Ecto neural progenitor cell (in vitro differentiated cells): ENCODE data around the gene MAP3K5.
"Not testable (repeated sequence)": the region's sequence is repeated elsewhere in the genome, so short reads cannot be mapped to it uniquely, and the experiment has no call there.

ENCODE experiments used
- DNase-seq: peaks from one replicate; pipeline ENCODE4 v3.0.0-alpha.2; 2018; ENCODE audit warnings: low spot score

The MAP3K5 gene

DNA sequence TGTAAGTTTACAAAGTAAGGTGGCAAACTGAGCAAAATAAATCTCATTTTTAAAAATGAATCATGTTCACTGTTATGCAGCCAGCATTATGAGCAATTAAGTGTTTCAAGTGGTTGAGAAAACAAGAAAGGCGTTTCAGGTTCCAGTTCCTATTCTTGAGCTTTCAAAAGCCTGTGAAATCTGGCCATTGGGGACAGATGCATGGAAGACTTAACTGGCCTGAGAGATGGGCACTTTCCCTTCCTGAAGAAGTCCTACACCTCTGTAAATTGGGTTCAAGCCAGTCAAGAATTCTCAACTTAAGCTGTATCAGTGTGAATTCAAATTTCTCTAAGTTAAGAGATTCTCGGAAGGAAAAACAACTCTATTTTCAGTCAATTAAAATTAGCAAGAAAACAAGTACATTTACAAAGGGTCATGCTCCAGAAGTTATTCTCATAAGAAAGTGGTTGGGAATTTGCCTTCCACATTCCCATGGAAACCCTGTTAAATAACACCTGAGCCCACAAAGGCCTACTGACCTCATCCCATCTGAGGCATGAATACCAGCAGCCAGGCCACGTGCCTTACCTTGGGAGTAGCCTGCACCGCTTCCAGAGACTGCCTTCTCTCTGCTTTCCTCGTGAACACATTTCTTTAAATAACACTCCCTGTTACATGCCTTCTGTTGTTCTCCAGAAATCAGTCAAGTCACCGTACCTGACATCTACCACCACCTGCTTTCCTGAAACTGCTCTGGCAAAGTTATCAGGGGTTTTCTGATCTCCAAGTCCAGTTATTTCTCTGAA, 19.4 kb downstream of the MAP3K5 start:
- DNase-seq = no peak

- DNase-seq = no peak
These were observed 21.0 kb downstream of the MAP3K5 start for GRCh38 chr6:136771306-136771705.

GRCh38 chr6:136769759-136770158, 22.5 kb downstream of the MAP3K5 start:
- no peak for DNase-seq

- DNase-seq = no peak
These were observed 23.2 kb downstream of the MAP3K5 start for GRCh38 chr6:136769124-136769523.

DNA sequence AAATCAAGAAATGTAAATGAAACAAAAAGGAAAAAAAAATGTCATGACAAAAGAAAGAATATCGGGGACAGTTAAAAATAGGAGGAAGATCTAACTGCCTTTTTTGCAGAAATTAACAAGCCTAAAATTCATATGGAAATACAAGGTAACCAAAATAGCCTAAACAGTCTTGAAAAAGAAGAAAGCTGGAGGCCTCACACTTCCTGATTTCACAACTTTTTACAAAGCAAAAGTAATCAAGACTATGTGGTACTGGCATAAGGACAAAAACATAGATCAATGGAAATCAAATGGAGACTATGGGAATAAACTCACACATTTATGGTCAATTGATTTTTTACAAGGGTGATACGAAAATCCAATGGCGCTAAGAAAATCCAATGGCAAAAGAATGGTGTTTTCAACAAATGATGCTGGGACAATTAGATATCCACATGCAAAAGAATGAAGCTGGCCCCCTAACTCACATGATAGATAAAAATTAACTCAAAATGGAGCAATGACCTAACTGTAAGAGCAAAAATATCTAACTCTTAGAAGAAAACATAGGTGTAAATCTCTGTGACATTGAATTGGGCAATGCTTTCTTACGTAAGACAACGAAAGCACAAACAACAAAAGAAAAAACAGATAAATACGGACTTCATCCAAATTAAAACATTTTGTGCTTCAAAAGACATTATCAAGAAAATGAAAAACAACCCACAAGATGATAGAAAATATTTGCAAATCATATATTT, 24.5 kb downstream of the MAP3K5 start:
- no peak for DNase-seq

DNA sequence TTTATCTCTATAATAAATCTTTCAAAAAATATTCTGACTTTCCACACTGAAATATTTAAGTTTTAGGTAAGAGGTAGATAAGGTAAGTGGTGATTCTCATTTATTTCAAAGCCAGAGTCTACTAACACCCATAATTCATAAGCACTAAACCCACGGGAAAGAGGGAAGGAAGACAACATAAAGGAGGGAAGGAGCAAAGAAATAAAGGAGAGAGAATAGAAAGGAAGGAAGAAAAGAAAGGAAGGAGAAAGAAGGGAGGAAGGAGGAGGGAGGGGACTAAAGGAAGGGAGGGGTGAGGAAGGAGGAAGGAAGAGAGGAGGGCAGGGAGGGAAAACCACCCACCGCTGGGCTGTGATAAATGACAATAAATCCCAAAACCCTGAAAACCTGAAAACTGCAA, 25.2 kb downstream of the MAP3K5 start:
- DNase-seq = no peak

DNA sequence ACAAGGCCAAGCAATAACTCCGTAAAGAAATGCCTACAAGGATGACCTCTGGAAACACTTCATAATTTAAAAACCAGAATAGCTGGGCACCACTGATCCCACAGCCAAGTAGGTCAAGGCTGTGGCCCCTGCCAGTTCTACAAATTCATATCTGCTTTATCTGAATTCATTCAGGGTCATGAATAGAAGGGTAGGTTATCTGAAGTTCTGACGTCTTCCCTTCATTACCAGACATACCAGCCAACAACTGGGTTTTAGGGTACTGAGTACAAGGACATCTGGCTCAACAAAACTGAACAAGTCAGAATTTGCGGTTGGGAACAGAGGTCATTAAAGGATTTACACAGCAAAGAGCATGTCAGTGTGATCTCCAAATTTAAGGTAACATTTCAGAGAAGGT, 26.0 kb downstream of the MAP3K5 start:
- no peak for DNase-seq

DNA sequence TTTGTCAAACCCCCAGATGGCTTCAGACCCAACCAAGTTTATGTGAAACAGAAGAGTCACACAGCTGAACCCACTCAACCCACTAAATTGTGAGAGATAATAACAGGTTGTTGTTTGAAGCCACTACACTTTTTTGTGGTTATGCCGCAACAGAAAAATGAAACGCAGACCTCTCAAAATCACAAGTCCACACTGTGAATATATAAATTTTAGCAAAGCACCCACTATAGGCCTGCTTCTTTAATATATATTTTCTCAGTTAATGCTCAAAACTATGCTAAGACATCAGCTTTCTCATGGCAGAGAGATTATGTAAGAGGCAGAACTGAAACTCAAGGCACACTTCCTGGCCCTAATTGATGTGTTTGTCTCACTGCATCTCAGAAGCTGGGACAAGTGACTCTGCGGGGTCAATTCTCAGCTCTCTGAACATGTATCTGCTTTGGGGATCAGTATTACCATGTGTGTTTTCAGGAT, 27.7 kb downstream of the MAP3K5 start:
- no peak for DNase-seq

DNA sequence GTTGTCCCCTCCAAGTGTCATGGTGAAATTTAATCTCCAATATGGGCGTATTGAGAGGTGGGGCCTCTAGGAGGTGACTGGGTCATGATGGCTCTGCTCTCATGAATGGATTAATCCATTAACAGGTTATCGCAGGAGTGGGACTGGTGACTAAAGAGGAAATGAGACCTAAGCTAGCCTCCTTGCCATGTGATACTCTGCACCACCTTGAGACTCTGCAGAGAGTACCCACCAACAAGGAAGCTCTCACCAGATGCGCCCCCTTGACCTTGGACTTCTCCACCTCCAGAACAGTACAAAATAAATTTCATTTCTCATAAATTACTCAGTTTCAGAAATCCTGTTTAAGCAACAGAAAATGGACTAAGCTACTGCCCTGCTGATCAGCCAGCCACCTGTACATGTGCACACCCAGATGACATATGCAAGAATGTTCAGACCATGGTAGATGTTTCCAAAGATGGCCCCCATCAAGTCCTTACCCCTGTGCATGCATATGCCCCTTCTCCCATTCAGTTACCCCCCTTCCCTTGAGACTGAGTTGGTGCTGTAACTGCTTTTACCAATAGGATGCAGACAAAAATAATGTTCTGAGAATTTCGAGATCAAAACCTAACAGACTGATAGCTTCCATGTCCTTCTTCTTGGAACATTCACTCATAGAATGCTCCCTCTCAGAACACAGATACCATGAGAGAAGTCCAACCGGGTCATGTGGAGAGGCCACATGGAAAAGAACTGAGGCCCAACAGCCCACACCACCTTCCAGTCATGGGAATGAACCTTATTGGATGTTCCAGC, 28.4 kb downstream of the MAP3K5 start:
- no peak for DNase-seq

DNA sequence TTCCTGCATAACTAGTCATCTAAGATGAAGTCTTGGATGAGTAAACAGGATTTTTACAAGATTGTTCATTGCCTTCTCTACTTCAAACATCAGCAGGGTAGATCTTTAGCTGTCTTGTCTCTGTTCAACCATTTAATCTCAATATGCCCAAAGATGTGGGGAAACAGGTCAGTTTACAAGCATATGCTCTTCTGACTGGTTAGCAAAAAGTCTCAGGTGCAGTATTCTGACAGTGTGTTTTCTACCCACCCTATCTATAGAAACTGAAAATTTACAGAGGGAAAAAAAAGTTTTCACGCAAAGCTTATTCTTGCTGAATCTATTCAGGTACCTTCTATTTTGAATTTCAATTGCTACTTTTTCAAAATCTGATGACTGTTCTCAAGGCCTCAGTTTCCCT, 29.0 kb downstream of the MAP3K5 start:
- no peak for DNase-seq

- no peak for DNase-seq
These were observed 30.0 kb downstream of the MAP3K5 start for GRCh38 chr6:136762022-136762975.

- no peak for DNase-seq
These were observed 30.9 kb downstream of the MAP3K5 start for GRCh38 chr6:136761227-136761922.

- not testable (repeated sequence) for DNase-seq
These were observed 31.5 kb downstream of the MAP3K5 start for GRCh38 chr6:136760781-136761180.

DNA sequence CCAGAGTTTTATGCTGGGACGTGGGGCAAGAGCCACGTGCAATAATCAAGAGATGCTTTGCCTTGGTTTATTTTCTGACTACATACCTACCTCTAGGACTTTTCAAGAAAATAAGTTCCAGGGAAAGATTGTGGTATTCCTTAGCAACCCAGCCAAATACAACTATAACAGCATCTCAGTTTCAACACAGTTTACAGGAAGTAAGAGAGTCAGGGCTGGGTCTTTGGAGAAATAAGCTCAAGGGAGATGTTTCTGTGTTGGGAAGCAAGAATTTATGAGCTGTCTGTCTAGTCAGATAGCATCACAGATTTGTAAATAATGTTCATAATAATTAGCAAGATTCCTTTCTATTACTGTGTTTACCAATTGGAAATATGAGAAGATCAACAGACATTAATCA, 35.1 kb downstream of the MAP3K5 start:
- DNase-seq = no peak

DNA sequence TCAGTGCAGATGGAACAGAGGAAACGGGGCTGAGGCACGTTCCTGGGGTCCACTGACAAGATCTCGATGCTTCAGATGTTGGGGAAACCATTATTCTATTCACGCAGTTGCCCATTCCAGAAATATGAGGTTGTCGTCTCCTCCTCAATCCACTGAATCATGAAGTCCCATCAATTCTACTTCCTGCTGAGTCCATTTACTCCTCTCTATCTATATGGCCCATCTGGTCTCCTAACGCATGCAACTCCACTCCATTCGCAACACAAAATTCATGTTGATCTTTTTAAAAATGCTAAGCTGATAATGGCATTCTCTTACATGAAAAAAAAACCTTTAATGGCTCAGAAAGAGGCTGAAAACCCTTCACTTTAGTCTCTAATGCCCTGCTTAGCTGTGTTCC, 37.5 kb downstream of the MAP3K5 start:
- DNase-seq = no peak

- no peak for DNase-seq
These were observed 38.7 kb downstream of the MAP3K5 start for GRCh38 chr6:136753624-136754023.

GRCh38 chr6:136752554-136752953, 39.7 kb downstream of the MAP3K5 start:
- DNase-seq = peak; percentile 53

GRCh38 chr6:136751991-136752390, 40.3 kb downstream of the MAP3K5 start:
- no peak for DNase-seq

DNA sequence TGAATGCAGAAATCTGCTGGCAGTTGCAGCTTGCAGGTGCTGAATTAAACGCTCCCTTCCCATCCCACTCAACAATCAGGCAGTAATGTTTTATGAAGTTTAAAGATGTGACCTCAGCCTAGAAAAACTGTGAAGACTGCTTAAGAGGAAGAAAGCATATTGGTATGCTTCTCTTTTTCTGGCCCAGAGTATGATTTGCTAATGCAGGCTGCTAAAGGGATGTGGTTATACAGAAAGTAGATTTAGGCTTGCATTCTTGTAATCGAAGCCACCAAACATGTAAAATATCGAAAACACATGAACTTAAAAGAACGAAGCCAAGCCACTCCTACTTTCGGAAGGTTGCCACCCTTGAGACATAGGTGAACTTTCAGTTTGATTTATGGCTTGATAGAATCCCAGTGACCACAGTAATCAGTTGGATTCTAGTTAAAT, 40.7 kb downstream of the MAP3K5 start:
- DNase-seq = no peak

- no peak for DNase-seq
These were observed 41.4 kb downstream of the MAP3K5 start for GRCh38 chr6:136750696-136751521.
